Measurements from ENCODE around the gene KLHL15.
"Not testable (repeated sequence)": the region's sequence is repeated elsewhere in the genome, so short reads cannot be mapped to it uniquely, and the experiment has no call there.

The KLHL15 gene

DNA sequence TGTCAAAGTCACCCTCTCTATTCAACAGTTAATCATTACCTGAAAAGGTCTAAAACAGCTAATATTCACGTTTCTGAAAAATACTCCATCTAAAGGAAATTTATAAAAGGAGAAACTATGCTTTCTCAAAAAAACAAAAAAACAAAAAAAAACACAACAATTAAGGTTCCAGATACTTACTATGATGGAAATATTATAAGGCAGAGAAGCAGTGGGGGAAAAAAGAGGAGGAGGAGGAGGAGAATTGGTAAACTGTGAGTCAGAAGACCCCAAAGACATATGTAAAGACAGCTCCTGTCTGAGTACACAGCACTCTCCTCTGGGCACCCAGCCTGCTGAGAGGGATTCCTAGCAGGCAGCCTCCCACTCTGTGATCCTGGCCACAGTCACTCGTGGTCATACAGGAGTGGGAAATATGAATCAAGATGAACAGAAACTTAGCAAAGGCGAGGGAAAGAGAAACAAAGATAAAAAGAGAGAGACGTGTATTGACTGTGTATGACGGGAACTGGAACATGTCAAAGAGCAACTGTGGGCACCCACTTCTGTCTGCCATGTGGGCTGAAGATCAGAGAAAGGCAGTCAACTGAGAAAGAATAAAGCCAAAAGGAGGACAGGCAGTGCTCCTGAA is 12.5 kb downstream of the KLHL15 start:
- DNase-seq, result no peak

DNA sequence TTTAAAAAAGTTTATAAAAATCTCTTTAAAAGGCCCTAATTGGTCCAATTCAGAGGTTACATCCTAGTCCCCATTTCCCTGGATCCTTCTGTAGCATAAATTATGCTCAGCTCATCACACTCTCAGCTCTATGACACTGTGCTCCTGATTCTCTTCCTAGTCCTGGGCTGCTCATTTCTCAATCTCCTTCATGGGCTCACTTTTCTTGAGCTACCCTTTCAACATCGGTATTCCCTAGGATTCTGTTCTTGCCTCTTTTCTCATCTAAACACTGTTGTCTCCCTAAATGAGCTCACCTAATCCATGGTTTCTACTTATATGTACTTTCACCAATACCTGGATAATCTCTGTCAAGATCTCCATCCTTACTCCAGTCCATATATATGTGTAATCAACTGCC is 14.7 kb downstream of the KLHL15 start:
- DNase-seq, result no peak

DNA sequence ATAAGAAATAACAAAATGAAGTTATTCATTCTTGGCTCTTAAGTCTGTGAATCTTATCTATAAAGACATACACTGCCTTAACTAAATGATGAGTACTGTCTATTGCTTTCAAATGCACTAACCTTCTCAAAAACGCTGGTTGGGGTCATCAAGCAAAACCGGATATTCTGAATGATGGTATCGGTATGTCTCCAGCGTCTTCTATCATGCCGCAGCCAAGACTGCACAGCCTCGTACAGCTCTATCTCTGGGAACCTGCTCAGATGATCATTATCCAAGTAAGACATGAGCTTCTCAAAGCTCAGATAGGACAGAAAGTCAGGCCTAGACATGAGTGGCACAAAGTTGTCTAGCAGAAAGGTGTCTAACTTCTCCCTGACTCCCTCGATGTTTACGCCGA is 21.1 kb downstream of the KLHL15 start:
- no peak for DNase-seq

DNA sequence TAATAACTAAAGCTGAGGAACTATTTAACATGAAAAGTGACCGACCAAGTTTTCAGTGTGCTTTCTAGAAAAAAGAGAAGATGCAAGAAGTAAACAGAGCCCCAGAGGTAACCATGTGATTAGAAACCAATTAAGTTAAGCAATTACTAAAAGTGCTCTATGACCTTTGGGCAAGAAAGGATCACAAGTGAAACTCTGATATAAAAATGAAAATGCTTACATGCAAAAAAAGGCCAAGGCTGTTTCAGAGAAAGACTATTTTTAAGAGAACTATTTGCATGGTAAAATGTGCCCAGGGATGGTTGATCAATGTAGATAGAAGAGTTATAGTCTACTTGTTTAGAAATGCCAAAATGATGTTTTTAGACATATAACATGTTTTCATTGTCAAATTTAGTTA is 22.0 kb downstream of the KLHL15 start:
- DNase-seq, result no peak

- no peak for DNase-seq
These were observed 24.2 kb downstream of the KLHL15 start for GRCh38 chrX:24002792-24003191.

- DNase-seq, result no peak
These were observed 24.8 kb downstream of the KLHL15 start for GRCh38 chrX:24002167-24002566.

- no peak for DNase-seq
These were observed 27.3 kb downstream of the KLHL15 start for GRCh38 chrX:23999671-24000070.

DNA sequence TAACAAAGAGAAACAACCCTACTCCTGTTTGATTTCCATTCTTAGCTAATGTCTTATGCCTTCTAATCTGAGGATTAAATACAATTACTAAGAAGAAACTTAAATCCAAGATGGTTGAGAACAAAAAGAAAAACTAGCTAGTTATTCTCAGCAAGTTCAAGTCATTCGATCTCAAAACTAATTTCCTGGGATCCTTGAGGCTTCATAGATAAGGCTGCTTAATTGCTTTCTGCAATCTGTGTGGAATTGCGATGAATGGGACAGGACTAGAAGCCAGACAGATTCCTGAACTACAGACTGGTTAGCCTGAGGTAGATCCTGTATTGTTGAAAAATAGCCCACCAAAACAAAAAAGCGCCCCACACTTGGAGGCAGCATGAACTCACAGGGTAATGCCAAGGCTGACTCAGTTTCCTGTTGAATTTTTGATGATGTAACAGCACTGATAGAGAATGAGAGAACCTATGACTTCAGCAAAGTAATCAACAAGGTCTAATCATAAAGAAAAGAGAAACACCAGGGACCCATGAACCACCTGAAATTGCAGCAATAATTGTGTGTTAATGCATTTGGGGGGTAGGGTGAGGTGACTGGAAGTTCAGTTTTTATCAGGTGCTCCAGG is 33.9 kb downstream of the KLHL15 start:
- no peak for DNase-seq

GRCh38 chrX:23992431-23992830 is 34.6 kb downstream of the KLHL15 start:
- no peak for DNase-seq

- DNase-seq, result no peak
These were observed 36.5 kb downstream of the KLHL15 start for GRCh38 chrX:23990455-23990854.

DNA sequence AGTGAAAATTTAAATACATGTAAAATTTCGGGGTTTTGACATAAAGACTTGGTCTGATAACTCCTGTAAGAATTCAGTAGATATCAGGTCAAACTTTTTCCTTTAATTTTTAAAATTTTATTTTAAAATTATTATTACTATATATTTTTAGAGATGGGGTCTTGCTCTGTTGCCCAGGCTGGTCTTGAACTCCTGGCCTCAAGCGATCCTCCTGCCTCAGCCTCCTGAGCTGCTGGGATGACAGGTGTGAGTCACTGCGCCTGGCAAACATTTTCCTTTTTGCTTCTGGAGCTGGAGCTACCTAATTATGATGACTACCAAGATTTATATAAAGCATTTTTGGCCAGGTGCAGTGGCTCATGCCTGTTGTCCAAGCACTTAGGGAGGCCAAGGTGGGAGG is 37.3 kb downstream of the KLHL15 start:
- DNase-seq, result no peak

DNA sequence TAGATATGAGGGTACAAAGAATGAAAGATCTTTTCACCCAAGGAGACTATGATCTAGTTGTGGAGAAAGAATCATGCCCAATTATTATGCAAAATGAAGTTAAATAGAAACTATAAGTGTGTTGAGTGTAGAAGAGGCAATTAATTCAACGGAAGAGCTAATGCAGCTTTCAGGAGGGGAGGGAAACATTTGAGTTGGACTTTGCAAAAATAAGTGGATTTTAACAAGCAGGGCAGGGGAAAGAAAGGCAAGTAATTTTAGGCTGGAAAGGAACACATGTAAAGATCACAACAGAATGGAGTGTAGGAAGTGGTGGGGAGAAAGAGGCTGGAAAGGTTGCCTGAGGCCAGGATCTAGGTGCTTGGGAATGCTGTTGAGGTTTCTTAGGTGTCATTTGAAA is 44.1 kb downstream of the KLHL15 start:
- no peak for DNase-seq

DNA sequence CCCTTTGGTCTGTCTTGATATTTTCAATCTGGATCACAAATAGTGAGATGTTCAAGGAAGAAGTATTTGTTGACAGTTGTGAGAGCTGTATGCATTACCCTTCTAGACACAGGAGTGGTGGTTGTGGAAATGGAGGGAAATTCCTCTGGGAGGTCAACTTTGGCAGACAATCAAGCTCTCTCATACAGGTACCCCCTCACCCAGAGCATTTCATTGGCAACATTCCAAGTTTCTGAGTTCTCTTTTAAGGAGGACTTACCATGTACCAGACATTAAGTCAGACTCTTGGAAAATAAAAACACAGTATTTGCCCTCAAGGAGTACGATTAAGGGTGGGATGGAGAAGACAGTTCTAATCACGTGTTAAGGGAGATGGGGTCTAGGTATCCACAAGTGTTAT is 45.3 kb downstream of the KLHL15 start:
- DNase-seq, result no peak

GRCh38 chrX:23981222-23981621 is 45.8 kb downstream of the KLHL15 start:
- DNase-seq, result no peak

DNA sequence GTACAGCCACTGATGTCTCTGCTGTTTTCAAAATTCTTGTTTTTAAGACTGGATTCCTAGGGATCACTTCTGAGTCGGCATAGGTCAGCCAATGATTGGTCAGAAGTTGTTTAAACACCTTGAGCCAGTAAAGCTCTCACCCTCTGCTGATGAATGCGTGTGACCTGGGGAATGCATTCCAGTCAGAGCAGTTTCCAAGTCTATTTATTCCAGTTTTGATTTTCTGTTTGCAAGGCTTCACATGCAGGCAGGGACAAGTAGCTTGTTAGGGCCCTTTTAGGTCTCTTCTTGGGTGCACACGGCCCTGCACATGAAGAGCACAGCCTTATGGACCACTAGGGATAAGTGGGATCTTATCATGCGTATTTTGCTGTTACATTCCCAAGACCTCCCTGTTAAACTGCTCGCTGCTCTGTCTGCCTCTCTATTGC is 47.0 kb downstream of the KLHL15 start:
- no peak for DNase-seq

DNA sequence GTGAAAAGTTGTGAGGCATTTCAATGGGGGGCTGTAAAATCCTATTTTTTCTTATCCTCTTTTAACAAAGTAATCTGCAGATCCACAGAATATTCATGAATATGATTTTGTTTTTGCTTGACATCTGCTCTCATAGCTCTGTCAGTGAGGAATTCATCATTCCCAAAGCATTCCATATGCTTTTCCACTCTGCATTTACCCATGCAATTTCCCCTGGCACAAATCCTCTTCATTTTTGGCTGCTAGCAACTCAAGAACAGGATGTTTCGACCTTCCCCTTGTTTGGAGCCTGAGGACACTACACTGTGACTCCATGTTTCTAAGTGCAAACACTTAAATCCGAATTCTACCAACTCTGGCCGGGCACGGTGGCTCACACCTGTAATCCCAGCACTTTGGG is 48.5 kb downstream of the KLHL15 start:
- DNase-seq, result no peak

GRCh38 chrX:23965630-23966029 is 61.4 kb downstream of the KLHL15 start:
- not testable (repeated sequence) for DNase-seq

DNA sequence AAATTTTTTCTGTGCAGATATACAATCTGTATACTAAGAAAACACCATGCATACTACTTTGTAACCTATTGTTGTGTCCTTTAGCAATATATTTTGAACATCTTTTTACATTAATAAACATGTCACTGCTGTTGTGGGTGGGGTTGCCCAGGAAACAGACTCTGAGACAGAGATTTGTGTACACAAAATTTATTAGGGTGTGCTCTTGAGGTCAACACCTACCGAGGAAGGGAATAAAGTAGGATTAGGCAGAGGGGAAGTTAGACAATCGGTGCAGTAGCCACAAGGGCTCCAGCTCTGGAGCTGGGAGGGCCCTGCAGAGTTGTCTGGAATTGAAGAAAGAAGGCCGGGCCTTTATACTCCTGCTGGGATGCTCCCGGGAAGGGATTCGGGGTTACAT is 62.8 kb downstream of the KLHL15 start:
- no peak for DNase-seq

GRCh38 chrX:23959781-23960180 is 67.2 kb downstream of the KLHL15 start:
- no peak for DNase-seq

- no peak for DNase-seq
These were observed 72.6 kb downstream of the KLHL15 start for GRCh38 chrX:23954396-23954795.

- no peak for DNase-seq
These were observed 73.1 kb downstream of the KLHL15 start for GRCh38 chrX:23953908-23954269.

DNA sequence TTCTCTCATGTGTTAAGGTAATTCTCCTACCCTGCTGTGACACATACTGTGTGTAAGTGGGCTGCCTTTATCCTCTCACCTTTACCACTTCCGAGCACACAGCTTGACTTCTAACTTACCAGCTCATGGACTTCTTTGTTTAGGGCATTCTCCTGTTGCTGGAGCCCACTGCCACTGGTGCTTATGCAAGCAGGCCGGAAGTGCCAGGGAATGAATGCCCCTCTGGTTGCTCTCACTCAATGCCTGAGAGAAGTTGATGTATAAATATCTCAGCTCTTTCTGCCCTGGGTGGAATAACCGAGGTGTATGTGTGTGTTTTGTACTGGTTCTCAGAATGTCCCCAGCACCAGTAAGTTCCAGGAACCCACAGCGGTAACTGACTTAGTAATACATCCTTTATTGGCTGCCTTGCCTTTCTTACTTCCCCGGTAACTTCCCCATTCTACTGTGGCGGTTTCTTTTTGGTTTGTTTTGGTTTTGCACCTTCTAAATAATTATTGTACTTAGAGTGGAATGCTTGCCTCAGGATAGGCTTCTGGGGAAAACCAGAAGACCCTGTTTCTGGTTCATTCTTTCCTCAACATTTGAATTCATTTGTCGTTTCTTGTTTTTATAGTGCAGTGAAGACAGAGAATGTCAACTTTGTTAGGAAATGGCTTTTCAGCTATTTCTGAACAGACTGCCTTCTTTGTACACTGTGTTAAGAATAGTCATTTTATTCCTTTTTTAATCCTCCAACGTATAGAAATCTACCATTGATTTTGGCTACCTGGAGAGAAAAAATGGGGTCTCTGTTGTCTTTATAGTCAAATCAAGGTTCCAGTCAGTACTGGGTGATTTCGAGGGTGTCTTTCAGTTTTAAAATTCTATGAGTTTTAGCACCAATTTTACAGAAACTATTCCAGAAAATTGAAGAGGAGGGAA is 73.7 kb downstream of the KLHL15 start:
- DNase-seq, result no peak

GRCh38 chrX:23952391-23952790 is 74.6 kb downstream of the KLHL15 start:
- no peak for DNase-seq

DNA sequence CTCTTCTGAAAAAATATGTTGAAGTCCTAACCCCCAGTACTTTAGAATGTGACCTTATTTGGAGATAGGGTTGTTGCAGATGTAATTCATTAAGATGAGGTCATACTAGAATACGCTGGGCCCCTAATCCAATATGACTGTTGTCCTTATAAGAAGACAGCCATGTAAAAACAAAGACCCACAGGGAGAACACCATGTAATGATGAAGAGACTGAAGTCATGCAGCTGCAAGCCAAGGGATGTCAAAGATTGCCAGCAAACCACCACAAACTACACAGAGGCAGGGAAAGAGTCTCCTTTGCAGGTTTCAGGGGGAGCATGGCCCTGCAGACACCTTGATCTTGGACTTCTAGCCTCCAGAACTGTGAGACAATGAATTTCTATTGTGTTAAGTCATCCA is 81.8 kb downstream of the KLHL15 start:
- no peak for DNase-seq

All from NCI-H1092 (cell line).